Mononuclear cell (primary cell): ENCODE results near the gene RB1. TPM values are rescaled to one million over a fixed set of nuclear protein-coding genes. Genes with fewer than 3 reads are reported as not detected.
A peak's percentile ranks its signal among the peaks of the same experiment; 100 is the strongest.
"Not testable (repeated sequence)": the region's sequence is repeated elsewhere in the genome, so short reads cannot be mapped to it uniquely, and the experiment has no call there.

Experiments used
- H3K27me3 ChIP-seq: 2 replicates; pipeline ENCODE4 v1.6.0; 2011; ENCODE audit warnings: low read length, control low read depth; ENCODE audit not compliant: insufficient read depth
- H3K4me1 ChIP-seq: 2 replicates; pipeline ENCODE4 v1.5.1; 2011; ENCODE audit warnings: mild to moderate bottlenecking, low read length, control low read depth; ENCODE audit not compliant: insufficient read depth
- H3K4me3 ChIP-seq: 2 replicates; pipeline ENCODE4 v1.5.1; 2011; ENCODE audit warnings: mild to moderate bottlenecking, low read length, moderate library complexity
- H3K9me3 ChIP-seq: 2 replicates; pipeline ENCODE4 v1.5.1; 2011; ENCODE audit warnings: low read depth, mild to moderate bottlenecking, control low read depth, low read length
- total RNA-seq: library from RNA; depleted of rRNA; stranded (reverse); fragments of >200 nt; gene quantifications from one replicate; pipeline ENCODE4 v1.2.3, GENCODE V29; 2012

Gene RB1
- total RNA-seq, 1 donor: 21.6 TPM

DNA sequence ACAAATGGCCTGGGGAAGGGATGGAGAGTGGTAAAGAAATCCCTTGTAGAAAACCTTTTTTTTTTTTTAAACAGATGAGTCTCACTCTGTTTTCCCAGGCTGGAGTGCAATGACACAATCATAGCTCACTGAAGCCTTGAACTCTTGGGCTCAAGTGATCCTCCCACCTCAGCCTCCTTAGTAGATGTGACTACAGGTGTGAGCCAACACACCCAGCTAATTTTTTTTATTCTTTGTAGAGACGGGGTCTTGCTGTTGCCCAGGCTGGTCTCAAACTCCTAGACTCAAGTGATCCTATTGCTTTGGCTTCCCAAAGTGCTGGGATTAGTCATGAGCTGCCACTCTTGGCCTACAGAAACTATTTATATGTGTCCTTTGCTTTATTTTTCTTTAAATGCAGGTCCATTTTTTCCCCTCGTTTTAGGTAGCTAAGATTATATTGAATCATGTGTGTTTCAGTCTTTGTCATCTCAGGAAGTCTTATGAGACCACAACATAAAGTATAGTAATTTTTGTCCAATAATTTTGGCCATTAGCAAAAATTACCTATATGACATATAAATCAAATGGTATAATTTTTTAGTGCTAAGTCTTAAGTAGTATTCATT is 98.9 kb downstream of the RB1 start:
- Histone ChIP-seq H3K9me3 (no peaks in the 10 kb centered on the region), H3K4me1 (peaks cover 24% of the 10 kb centered on the region), H3K4me3 (no peak overlapping the region), H3K27me3 (no peaks in the 10 kb centered on the region)

DNA sequence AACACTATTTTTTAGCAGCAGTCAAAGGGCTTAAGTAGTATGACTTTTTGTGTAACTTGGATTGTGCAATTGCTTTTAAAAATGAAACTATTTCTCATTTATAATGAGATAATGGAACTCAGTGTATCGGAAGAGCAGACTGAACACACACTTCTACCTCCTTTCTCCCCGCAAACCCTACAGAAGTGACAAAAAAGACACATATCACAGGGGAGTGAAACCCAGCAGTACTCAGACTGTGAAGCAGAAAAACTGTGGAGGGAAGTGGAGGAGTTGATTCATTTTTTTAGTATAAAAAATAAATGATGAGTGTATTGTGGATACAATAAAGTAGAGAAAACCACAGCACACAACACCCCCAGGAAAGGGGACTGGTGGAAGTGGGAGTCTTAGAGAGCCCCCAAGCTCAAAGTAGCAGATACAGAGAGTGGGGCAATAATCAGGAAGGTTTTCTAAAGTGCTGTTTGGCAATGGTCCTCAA is 99.6 kb downstream of the RB1 start:
- no peaks in the 10 kb centered on the region for H3K9me3 ChIP-seq
- peaks cover 24% of the 10 kb centered on the region for H3K4me1 ChIP-seq
- peak overlapping the region; percentile 3 for H3K4me3 ChIP-seq

DNA sequence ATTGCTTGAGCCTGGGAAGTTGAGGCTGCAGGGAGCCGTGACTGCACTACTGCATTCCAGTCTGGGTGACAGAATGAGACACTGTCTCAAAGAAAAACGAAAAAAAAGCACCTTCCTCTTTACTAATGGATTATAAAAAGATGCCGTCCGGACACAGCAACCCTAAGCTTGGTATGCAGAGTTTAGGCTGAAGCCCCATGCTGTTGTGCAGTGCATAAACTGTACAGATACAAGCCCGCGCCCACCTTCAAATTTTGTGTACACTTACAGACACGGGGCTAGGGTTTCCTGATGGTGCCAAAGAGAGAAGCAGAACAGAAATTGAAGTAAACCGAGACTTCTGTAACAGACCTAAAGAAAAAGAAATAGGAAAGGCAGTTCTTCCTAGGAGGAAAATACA is 100.4 kb downstream of the RB1 start:
- Histone ChIP-seq H3K4me1 (peaks cover 24% of the 10 kb centered on the region), H3K4me3 (no peak overlapping the region), H3K27me3 (no peaks in the 10 kb centered on the region), H3K9me3 (no peaks in the 10 kb centered on the region)

More for the DNA sequence above, 99.6 kb downstream of the RB1 start:
- H3K27me3 ChIP-seq: no peaks in the 10 kb centered on the region

DNA sequence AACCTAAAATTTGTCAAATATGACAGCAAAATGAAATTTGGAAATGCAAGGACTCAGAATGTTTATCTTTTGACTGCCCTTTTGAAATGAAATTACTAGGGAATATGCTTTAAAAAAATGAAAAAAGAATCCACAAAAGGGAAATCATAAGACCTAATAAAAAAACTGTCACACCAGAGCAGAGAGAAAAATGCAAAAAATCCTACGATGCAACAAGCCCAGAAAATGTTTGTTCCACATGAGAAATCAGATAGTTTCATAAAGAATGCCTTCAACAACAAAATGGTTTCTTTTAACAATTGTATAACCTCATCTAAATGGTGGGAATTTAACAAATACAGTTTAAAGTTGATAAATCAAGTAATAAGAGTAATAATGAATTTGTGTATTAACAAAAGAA is 101.4 kb downstream of the RB1 start:
- H3K27me3 ChIP-seq: no peaks in the 10 kb centered on the region
- peaks cover 24% of the 10 kb centered on the region for H3K4me1 ChIP-seq
- no peak overlapping the region for H3K4me3 ChIP-seq
- H3K9me3 ChIP-seq: no peaks in the 10 kb centered on the region

DNA sequence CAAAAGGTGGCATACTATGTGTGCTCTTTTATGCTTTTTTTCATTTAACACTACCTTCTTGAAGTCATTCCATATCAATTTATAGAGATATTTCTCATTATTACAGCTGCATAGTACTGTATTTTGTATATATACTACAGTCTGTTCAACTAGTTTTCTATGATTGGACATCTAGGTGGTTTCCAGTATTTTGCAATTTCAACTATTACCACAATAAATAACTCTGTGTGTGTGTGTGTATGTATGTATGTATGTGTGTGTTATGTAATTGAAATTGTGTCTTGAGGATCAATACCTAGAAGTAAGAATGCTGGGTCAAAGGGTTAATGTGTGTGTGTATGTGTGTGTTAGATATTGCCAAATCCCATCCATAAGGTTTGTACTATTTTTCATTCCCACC is 102.3 kb downstream of the RB1 start:
- Histone ChIP-seq H3K4me3 (no peak overlapping the region), H3K4me1 (peaks cover 24% of the 10 kb centered on the region), H3K9me3 (no peaks in the 10 kb centered on the region)

DNA sequence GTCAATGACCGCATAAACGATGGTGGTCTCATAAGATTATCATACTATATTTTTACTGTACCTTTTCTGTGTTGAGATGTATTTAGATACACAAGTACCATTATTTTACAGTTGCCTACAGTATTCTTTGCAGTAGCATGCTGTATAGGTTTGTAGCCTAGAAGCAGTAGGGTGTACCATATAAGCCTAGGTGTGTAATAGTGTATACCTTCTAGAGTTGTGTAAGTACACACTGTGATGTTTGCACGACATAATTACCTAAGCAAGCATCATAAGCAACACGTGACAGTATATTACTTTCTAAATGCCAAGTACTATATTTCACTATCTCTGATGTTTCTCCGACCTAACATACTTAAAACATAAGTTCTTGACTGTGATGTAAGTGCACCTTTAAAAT is 106.6 kb downstream of the RB1 start:
- Histone ChIP-seq H3K4me1 (no peaks in the 10 kb centered on the region), H3K9me3 (no peaks in the 10 kb centered on the region), H3K4me3 (peak overlapping the region; percentile 55), H3K27me3 (no peaks in the 10 kb centered on the region)

More for the DNA sequence above, 102.3 kb downstream of the RB1 start:
- no peaks in the 10 kb centered on the region for H3K27me3 ChIP-seq

DNA sequence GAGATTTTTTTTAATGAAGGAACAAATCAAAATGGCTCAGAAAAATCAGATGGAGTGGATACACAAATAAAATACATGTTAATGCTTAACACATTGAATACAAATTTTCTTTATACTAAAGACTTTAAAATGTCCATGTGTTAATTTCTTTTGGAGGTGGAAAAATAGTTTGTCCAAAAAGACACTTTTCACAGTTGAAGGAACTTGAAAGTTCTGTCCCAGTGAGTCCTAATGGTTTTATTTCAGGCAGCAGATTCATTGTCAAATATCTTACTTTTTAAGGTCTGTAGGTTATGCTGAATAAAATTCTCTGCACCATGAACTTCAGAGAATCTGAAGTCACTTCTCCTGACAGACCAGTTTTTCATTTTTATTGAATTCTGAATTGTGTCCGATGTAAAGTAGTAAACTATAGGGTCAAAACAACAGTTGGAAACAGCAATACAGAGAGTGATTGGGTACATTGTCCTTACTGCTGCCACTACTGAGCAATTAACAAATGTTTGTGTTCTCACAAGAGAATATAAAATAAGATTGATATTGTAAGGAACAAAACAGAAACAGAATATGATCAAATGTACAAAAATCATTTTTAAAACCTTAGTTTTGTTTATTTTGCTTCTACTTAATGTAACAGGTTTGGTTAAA is 107.7 kb downstream of the RB1 start:
- Histone ChIP-seq H3K4me1 (no peaks in the 10 kb centered on the region), H3K9me3 (no peaks in the 10 kb centered on the region), H3K4me3 (peak overlapping the region; percentile 55), H3K27me3 (no peaks in the 10 kb centered on the region)

DNA sequence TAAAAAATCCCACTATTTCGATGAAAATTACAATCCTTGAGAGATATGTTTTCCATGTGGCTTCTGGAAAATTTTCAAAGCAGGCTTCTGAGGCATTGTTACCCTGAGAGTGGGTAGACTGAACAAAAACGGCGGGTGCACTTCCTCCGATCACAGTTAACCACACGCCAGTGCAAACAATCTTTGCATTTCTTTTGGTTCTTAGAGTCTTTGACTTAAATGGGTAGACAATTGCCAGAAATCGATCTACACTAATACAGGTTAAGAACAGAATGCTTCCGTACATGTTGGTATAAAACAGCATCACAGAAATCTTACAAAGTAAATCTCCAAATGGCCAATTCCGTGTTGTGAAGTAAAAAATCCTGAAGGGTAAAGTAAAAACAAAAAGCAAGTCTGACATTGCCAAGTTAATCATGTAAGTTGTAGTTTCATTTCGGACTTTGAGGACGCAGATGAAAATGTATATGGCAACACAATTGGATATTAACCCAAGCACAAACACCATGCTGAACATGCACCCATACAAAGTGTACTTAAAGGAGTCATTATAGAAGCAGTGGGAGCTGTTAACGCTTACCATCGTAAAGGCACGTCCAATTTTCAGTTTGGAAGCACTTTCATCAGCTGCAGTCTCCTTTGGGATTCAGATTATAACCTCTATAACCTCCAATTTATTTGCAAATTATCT is 108.4 kb downstream of the RB1 start:
- H3K4me1 ChIP-seq: no peaks in the 10 kb centered on the region
- H3K4me3 ChIP-seq: peak overlapping the region; percentile 55
- H3K9me3 ChIP-seq: no peaks in the 10 kb centered on the region
- no peaks in the 10 kb centered on the region for H3K27me3 ChIP-seq

DNA sequence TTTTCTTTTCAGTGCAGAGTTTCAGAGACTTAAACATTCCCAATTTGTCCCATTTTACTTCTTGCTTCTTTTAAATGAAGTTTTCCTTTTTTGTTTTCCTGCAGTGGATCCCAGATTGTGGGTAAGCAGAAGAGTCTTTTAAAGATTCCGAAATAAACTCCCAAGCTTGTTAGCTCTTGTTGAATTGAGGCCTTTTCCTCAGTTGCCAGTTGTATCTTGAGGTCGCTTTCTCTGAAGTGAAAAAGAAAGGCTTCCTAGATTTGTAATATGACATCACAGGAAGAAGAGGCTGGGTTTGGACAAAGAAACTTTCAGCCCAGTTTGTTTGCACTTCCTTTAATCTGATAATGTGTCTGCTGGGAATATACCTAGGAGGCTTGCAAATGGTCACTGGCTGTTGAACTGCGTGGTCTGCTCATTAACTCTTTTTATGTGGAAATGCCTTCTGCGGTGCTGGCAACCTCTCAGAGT is 109.4 kb downstream of the RB1 start, which contains the start of gene LPAR6:
Gene LPAR6 (minus strand): TSS at position 233 of the 471 bp plus-strand sequence. CDS start 690 bp downstream, outside the sequence.
- Histone ChIP-seq H3K9me3 (no peaks in the 10 kb centered on the region), H3K27me3 (no peaks in the 10 kb centered on the region), H3K4me3 (peak within 1 kb of the TSS; percentile 55), H3K4me1 (no peaks in the 10 kb centered on the region)

DNA sequence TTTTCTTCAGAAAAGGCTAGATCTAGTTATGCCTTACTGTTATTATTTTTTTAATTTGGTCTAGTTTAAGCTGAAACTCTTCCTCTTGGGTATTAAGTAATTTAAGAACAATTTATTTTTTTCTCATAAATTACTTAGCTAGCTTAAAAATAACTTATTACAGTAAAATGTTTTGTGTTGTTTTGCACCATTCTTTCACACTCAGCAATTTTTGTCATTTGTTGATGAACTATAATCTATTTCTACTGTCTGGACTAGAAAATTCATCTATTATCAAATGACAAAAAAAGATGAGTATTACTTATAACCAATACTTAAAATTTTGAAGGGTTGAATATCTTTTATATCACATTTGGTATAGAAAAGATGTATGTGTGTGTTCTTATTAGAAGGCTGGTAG is 111.0 kb downstream of the RB1 start:
- no peaks in the 10 kb centered on the region for H3K4me1 ChIP-seq
- no peaks in the 10 kb centered on the region for H3K27me3 ChIP-seq
- no peak overlapping the region for H3K4me3 ChIP-seq
- no peaks in the 10 kb centered on the region for H3K9me3 ChIP-seq

DNA sequence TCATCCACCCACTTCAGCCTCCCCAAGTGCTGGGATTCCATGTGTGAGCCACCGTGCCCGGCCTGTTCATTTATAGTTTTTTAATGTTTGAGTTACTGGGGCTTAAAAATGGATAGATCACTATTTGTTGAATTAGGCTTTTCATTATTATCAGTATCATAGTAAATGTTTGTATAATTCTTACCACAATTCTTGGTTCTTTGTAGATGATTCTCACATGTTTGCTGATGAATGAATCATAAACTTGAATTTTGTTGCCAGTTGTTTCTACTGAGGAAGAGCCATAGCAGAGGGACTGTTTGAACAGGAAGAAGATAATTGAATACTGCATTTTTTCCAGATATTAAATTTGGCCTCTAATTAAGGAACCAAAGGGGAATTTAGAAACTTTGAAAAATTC is 112.0 kb downstream of the RB1 start:
- Histone ChIP-seq H3K4me1 (no peaks in the 10 kb centered on the region), H3K27me3 (no peaks in the 10 kb centered on the region), H3K4me3 (no peak overlapping the region), H3K9me3 (no peaks in the 10 kb centered on the region)

DNA sequence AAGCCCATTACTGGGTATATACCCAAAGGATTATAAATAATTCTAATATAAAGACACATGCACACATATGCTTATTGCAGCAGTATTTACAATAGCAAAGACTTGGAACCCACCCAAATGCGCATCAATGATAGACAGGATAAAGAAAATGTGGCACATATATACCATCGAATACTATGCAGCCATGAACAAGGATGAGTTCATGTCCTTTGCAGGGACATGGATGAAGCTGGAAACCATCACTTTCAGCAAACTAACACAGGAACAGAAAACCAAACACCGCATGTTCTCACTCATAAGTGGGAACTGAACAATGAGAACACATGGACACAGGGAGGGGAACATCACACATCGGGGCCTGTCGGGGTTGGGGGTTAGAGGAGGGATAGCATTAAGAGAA is 118.5 kb downstream of the RB1 start:
- H3K9me3 ChIP-seq, H3K4me1 ChIP-seq, H3K27me3 ChIP-seq, H3K4me3 ChIP-seq: not testable (repeated sequence)

DNA sequence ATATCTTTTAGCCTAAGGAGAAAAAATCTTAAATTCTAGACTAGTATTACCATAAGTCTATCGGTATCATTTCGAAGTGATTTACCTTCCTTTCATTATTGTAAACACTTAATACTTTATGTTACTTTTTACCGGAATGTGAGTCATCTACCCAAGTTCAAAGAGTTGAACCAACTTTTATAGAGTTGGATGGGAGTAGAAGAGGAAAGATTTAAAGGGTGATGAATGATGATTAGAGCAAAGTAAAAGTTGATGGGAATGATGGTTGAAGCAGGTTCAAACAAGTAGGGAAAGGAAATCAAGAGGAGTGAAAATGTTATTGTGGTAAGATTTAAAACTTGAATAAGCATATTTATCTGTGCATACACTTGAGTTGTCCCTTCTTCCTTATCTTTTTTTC is 120.7 kb downstream of the RB1 start:
- H3K27me3 ChIP-seq: no peaks in the 10 kb centered on the region
- no peaks in the 10 kb centered on the region for H3K9me3 ChIP-seq
- no peaks in the 10 kb centered on the region for H3K4me1 ChIP-seq
- no peak overlapping the region for H3K4me3 ChIP-seq

DNA sequence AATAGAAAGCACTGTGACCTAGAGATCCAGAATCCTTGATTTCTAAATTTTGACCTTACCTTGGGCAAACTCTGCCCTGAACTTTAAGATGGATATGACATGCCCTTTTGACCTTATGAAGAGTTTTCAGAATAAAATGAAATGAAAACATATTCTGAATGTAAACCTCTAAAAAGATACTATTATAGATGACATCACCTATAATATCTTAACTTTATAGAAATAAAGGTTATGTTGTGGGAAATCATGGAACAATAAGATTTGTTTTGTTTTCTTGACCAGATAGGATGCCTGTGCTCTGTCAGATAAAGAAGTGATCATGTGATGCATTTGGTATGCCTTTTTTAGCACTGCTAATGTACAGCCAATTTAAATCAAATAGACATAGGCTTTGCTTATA is 122.5 kb downstream of the RB1 start:
- no peak overlapping the region for H3K4me3 ChIP-seq

DNA sequence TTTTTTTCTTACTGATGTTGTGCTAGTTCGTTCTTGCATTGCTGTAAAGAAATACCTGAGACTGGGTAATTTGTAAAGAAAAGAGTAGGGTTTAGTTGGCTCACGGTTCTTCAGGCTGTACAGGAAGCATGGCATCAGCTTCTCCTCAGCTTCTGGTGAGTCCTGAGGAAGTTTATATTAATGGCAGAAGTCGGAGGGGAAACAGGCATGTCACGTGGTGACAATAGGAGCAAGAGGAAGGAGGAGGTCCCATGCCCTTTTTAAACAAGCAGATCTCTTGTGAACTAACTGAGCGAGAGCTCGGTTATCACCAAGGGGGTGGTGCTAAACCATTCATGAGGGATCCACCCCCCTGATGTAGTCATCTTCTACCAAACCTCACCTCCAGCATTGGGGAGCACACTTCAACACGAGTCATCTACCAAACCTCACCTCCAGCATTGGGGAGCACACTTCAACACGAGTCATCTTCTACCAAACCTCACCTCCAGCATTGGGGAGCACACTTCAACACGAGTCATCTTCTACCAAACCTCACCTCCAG is 123.3 kb downstream of the RB1 start:
- not testable (repeated sequence) for H3K4me3 ChIP-seq, H3K9me3 ChIP-seq, H3K27me3 ChIP-seq, H3K4me1 ChIP-seq

More for the DNA sequence above, 122.5 kb downstream of the RB1 start:
- Histone ChIP-seq H3K4me1 (no peaks in the 10 kb centered on the region), H3K27me3 (no peaks in the 10 kb centered on the region), H3K9me3 (no peaks in the 10 kb centered on the region)
